ENCODE measurements around the gene TDG.
A peak's percentile ranks its signal among the peaks of the same experiment; 100 is the strongest.

The TDG gene

DNA sequence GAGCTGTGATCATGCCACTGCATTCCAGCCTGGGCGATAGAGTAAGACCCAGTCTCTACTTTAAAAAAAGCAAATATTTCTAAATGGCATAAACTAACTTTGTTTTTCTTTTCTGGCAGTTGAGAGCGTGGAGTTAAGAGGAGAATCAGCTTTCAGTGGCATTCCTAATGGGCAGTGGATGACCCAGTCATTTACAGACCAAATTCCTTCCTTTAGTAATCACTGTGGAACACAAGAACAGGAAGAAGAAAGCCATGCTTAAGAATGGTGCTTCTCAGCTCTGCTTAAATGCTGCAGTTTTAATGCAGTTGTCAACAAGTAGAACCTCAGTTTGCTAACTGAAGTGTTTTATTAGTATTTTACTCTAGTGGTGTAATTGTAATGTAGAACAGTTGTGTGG, 21.2 kb downstream of the TDG start:
- H3K36me3 Mint-ChIP-seq (ENCODE audit: low read depth), result peaks cover 36% of the 10 kb centered on the region
- TF ChIP-seq, protein P1, sequence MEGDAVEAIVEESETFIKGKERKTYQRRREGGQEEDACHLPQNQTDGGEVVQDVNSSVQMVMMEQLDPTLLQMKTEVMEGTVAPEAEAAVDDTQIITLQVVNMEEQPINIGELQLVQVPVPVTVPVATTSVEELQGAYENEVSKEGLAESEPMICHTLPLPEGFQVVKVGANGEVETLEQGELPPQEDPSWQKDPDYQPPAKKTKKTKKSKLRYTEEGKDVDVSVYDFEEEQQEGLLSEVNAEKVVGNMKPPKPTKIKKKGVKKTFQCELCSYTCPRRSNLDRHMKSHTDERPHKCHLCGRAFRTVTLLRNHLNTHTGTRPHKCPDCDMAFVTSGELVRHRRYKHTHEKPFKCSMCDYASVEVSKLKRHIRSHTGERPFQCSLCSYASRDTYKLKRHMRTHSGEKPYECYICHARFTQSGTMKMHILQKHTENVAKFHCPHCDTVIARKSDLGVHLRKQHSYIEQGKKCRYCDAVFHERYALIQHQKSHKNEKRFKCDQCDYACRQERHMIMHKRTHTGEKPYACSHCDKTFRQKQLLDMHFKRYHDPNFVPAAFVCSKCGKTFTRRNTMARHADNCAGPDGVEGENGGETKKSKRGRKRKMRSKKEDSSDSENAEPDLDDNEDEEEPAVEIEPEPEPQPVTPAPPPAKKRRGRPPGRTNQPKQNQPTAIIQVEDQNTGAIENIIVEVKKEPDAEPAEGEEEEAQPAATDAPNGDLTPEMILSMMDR (IDR thresholded peaks at IDR 0.05), result no peak
- H3K27me3 Mint-ChIP-seq (ENCODE audit: low read depth, poor library complexity), result no peaks in the 10 kb centered on the region
- no peak for DNase-seq
- no peaks in the 10 kb centered on the region for H3K9me3 Mint-ChIP-seq
- peak overlapping the region; percentile 34 for H3K27ac Mint-ChIP-seq
- no peak overlapping the region for H3K4me3 Mint-ChIP-seq
- H3K4me1 Mint-ChIP-seq, result no peaks in the 10 kb centered on the region

DNA sequence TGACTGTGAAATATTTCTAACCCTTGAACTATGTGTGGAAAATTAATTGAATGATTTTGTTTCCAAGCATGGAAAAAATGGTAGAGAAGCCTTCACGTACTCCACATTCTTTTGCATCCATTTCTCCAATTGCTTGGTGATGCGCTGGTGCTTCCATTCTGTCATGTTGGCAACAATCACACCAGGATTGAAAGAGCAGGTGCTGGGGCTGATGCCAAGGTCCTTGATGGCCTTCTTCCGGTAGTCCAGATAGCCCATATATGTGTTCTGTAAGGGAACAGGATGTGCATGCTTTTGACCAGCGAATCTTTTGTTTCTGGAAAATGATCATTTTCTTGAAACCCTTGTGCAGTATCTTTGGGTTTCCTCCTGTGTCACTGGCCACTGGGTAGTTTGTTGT, 28.6 kb downstream of the TDG start:
- Mint-ChIP-seq H3K36me3 (ENCODE audit: low read depth) (peaks cover 4% of the 10 kb centered on the region), H3K4me3 (no peak overlapping the region), H3K27ac (no peak overlapping the region), H3K9me3 (no peaks in the 10 kb centered on the region), H3K4me1 (no peaks in the 10 kb centered on the region), H3K27me3 (ENCODE audit: low read depth, poor library complexity) (no peaks in the 10 kb centered on the region)
- TF ChIP-seq, protein P1 (IDR thresholded peaks at IDR 0.05), result no peak
- DNase-seq, result no peak

DNA sequence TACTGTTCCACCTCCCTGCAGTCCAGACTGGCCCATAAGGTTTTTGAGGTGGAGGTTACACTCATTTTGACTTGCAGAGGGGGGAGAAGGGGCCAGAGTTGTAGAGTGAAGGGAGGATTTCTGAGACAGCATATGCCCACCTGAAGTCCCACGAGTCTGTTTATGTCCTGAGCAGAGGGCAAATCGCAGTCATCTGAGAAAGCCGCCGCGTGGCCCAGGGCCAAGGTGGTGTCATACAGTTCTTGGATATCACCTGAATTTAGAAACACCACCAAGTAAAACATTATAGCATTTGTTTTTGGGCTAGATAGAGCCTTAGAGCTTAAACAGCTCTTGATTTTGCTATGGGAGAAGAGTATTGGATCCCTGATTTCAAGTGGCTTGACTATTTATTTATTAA, 30.9 kb downstream of the TDG start:
- Mint-ChIP-seq H3K27ac (no peak overlapping the region), H3K27me3 (ENCODE audit: low read depth, poor library complexity) (no peaks in the 10 kb centered on the region), H3K36me3 (ENCODE audit: low read depth) (no peaks in the 10 kb centered on the region), H3K4me1 (no peaks in the 10 kb centered on the region), H3K9me3 (peaks cover 8% of the 10 kb centered on the region), H3K4me3 (no peak overlapping the region)
- DNase-seq, result no peak
- TF ChIP-seq, protein P1 (IDR thresholded peaks at IDR 0.05), result no peak

DNA sequence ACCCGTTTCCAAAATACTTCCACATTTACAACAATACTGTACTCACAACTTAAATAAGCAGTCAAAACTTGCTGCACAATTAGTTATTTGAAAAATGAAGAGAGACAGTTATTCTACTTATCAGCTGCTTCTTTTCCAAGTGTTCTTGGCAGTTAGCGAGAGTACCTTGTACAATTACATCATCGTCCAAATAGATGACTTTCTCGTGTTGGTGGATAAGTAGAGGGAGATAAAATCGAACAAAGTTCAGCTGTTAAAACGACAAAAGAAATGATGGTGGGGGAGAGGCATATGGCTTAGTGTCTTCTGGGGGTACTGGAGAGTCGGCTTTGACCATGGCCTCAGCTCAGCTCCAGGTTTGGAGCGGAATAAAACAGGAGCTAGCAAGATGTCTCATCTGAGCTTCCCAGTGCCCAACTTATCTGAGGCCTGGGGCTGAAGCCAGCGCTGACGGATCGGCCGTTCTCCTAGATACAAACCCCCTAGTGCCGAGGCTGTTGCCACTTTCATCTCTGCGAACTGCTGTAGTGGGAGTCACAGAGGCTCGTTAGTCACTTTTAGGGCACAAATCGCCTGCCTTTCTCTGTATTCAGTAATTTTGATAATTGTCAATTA, 31.7 kb downstream of the TDG start:
- Mint-ChIP-seq H3K27ac (peak overlapping the region; percentile 50), H3K4me1 (no peaks in the 10 kb centered on the region), H3K4me3 (no peak overlapping the region), H3K36me3 (ENCODE audit: low read depth) (no peaks in the 10 kb centered on the region), H3K27me3 (ENCODE audit: low read depth, poor library complexity) (peaks cover under 1% of the 10 kb centered on the region), H3K9me3 (peaks cover 8% of the 10 kb centered on the region)
- TF ChIP-seq, protein P1 (IDR thresholded peaks at IDR 0.05), result no peak
- no peak for DNase-seq

DNA sequence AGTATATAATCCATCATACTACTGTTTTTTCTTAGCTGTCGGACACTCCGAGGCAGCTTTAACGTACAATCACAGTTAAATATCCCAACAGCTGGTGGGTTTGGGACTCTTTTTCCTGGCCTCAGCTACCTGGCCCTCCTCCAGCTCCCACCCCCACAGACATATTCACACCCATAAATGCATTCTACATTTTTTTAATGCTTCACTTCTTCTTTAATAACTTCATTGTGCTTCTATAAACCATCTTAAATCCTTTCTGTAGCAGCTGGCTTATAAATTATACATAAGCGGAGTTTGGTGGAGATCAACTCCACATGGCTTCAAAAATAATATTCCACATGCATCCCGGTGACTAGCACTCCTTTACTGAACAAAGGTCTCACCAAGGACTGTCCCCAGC, 33.3 kb downstream of the TDG start:
- TF ChIP-seq, protein P1 (IDR thresholded peaks at IDR 0.05), result no peak
- no peak overlapping the region for H3K27ac Mint-ChIP-seq
- peaks cover 8% of the 10 kb centered on the region for H3K9me3 Mint-ChIP-seq
- no peaks in the 10 kb centered on the region for H3K4me1 Mint-ChIP-seq
- peaks cover 11% of the 10 kb centered on the region for H3K27me3 Mint-ChIP-seq (ENCODE audit: low read depth, poor library complexity)
- DNase-seq, result no peak
- no peaks in the 10 kb centered on the region for H3K36me3 Mint-ChIP-seq (ENCODE audit: low read depth)
- H3K4me3 Mint-ChIP-seq, result no peak overlapping the region

DNA sequence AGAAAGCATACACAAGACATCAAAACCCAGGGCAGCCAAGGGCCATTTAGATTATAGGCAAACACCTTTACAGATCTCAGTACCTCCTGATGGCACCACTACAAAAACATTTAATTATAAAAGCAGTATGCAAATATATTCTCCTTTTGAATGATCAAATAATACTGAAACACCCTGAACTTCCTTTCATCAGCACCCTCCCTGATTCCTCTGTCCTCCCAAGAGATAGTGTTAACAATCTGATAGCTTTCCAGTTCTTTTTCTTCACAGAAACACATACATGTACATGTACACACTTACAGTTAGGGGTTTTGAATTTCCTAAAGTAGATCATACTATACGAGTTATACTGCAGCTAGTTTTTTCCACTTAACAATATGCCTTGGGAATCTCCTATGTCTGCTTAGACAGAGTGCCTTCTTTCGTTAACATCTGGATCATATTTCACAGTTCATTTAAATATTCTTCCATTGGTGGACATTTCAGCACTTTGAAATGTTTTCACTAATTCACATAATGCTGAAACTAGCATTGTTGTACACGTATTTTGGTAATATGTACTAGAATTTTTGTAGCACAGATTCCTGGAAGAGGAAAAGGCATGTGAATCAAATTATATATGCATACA, 35.2 kb downstream of the TDG start:
- DNase-seq, result no peak
- Mint-ChIP-seq H3K27me3 (ENCODE audit: low read depth, poor library complexity) (peaks cover 11% of the 10 kb centered on the region), H3K9me3 (peaks cover 11% of the 10 kb centered on the region), H3K4me3 (no peak overlapping the region), H3K27ac (no peak overlapping the region), H3K36me3 (ENCODE audit: low read depth) (no peaks in the 10 kb centered on the region), H3K4me1 (no peaks in the 10 kb centered on the region)
- TF ChIP-seq, protein P1 (IDR thresholded peaks at IDR 0.05), result no peak

All from nephron progenitor cell (in vitro differentiated cells).